Heart left ventricle (tissue), 13 donors: ENCODE measurements around the gene FNDC3B.

Experiments
- POLR2A ChIP-seq, 2 donors: fragments of 450-650 bp; IDR thresholded peaks; one replicate each; pipeline ENCODE4 v1.6.1; 2017; ENCODE audit warnings: antibody characterized with exemption in 2 of 2, mild to moderate bottlenecking in 2 of 2, moderate library complexity in 2 of 2
- TF ChIP-seq, protein P1 (sequence below), 12 donors: fragments of 200-600 bp; sonication (generic) in 4 of 12; IDR thresholded peaks; one replicate each; pipeline versions ENCODE4 v1.5.0 to v1.8.0; 2018 to 2022; ENCODE audit warnings: antibody characterized with exemption in 12 of 12, mild to moderate bottlenecking in 5 of 12
- donor health status: ischemic (EF 13 %, LVEDD 7.1; RV severe dilation, severe dysfunction).
- donor health status: DM: no; HTN: yes; CAD: no.
- donor health status: DM: no; HTN: no; CAD: no.
- donor health status: ischemic (EF 25% LVEDD 6.9; RV normal size, moderate dysfunction).
- donor health status: ischemic (EF 25% LVEDD 5.7; RV mildly dilated, moderate dysfunction).
- donor health status: ischemic (EF 35%, LVEDD 5.7; RV mildly dilated, moderate dysfunction).
- donor health status: nonischemic (EF 11% LVEDD 7.7; RV severe dilation, severe dysfunction).
- donor health status: DM: yes; HTN: yes; CAD: no.
- donor health status: PGD.
- donor health status: ischemic (EF 29% LVEDD 5.4; RV normal size, mild dysfunction).
- donor health status: nonischemic (EF 23%, LVEDD 6.1; RV moderate dilation, normal function).

DNA sequence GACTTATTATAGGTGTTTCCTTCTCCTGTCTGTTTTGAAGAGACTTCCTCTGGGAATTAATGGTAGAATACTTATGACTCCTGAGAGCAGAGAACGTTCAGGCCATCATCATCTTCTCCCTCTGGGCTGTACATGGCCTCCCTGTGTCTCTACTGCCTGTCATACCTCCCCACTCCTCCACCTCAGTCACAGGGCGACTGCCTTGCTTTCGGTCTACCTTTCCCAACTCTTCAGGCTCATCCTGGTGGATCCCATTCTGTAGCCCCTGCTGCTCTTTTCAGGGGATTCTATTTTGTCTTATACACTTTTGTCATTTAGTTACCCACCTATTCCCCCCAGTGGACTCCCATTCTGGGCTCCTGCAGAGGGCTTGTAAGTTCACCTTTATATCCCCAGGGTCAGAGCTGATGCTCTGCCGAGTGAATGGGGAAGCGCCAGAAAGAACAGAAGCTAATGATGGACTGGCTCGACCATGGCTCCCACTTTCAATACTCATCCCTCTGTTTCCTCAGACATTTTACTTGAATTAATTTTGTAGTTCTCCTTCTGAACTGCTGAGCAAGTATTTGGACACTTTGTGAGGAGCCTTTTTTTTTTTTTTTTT lies 28.6 kb downstream of the FNDC3B start:
- TF ChIP-seq, protein P1, sequence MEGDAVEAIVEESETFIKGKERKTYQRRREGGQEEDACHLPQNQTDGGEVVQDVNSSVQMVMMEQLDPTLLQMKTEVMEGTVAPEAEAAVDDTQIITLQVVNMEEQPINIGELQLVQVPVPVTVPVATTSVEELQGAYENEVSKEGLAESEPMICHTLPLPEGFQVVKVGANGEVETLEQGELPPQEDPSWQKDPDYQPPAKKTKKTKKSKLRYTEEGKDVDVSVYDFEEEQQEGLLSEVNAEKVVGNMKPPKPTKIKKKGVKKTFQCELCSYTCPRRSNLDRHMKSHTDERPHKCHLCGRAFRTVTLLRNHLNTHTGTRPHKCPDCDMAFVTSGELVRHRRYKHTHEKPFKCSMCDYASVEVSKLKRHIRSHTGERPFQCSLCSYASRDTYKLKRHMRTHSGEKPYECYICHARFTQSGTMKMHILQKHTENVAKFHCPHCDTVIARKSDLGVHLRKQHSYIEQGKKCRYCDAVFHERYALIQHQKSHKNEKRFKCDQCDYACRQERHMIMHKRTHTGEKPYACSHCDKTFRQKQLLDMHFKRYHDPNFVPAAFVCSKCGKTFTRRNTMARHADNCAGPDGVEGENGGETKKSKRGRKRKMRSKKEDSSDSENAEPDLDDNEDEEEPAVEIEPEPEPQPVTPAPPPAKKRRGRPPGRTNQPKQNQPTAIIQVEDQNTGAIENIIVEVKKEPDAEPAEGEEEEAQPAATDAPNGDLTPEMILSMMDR (IDR thresholded peaks at IDR 0.05) = no peak
- TF ChIP-seq POLR2A (IDR thresholded peaks at IDR 0.05) = no peak
